IMR-90 (cell line): ENCODE measurements around the gene CEP55. TPM values are rescaled to one million over a fixed set of nuclear protein-coding genes. Genes with fewer than 3 reads are reported as not detected.

Experiments used
- ATAC-seq: fragments of 200-7000 bp; cut with Tn5 transposase; 2 replicates; pipeline ENCODE4 v1.9.1; 2020; ENCODE audit warnings: low read depth, mild to moderate bottlenecking, moderate library complexity
- BruUV-seq: library from RNA; stranded (reverse); fragments of 400-500 nt; replicated peaks from 2 replicates; lab custom pipeline; 2021; lab: Mats Ljungman, UMichigan
- CTCF ChIA-PET: fragments of 300-600 bp; formaldehyde crosslinking; extraction: SDS; loops from one replicate; lab custom pipeline; 2021; ENCODE audit warnings: antibody characterized with exemption; lab: Yijun Ruan, JAX
- POLR2A ChIA-PET: fragments of 300-600 bp; sonication (Branson Sonifier 250); formaldehyde crosslinking; loops from one replicate; lab custom pipeline; 2022; ENCODE audit warnings: antibody characterized with exemption; ENCODE audit not compliant: unreplicated experiment; lab: Charles Lee
- DNase-seq: peaks from one replicate; pipeline ENCODE4 v3.0.0; 2013
- H2AFZ ChIP-seq: replicated peaks from 2 replicates; pipeline ENCODE3; 2013; ENCODE audit warnings: low read length, mild to moderate bottlenecking; ENCODE audit not compliant: poor library complexity
- H2AK5ac ChIP-seq: 2 replicates; pipeline ENCODE4 v1.6.1; 2013; ENCODE audit warnings: low read depth, low read length, inconsistent platforms
- H2AK9ac ChIP-seq: replicated peaks from 2 replicates; pipeline ENCODE3; 2013; ENCODE audit warnings: mild to moderate bottlenecking, low read depth, low read length, moderate library complexity; ENCODE audit not compliant: poor library complexity
- H2BK120ac ChIP-seq: 2 replicates; pipeline ENCODE4 v1.6.1; 2013; ENCODE audit warnings: low read depth, low read length, inconsistent platforms
- H2BK15ac ChIP-seq: 3 replicates; pipeline ENCODE4 v1.6.1; 2013; ENCODE audit warnings: low read depth, low read length, inconsistent platforms
- H2BK20ac ChIP-seq: 2 replicates; pipeline ENCODE4 v1.6.1; 2013; ENCODE audit warnings: low read depth, mild to moderate bottlenecking, inconsistent platforms, low read length, moderate library complexity
- H2BK5ac ChIP-seq: 2 replicates; pipeline ENCODE4 v1.6.1; 2013; ENCODE audit warnings: mild to moderate bottlenecking, low read depth, low read length, inconsistent platforms; ENCODE audit not compliant: poor library complexity, severe bottlenecking
- H3K14ac ChIP-seq: replicated peaks from 2 replicates; pipeline ENCODE4 v1.6.1; 2013; ENCODE audit warnings: low read depth, low read length, inconsistent platforms
- H3K18ac ChIP-seq: 2 replicates; pipeline ENCODE4 v1.6.1; 2013; ENCODE audit warnings: low read depth, low read length, control low read depth
- H3K23ac ChIP-seq: 2 replicates; pipeline ENCODE4 v1.6.1; 2013; ENCODE audit warnings: low read depth, low read length, inconsistent platforms
- H3K27ac ChIP-seq: 2 replicates; pipeline ENCODE4 v1.5.1; 2013; ENCODE audit warnings: mild to moderate bottlenecking, control low read depth, low read length; ENCODE audit not compliant: insufficient read depth
- H3K27me3 ChIP-seq: 2 replicates; pipeline ENCODE4 v1.6.1; 2013; ENCODE audit warnings: low read length; ENCODE audit not compliant: control insufficient read depth, insufficient read depth
- H3K36me3 ChIP-seq: 2 replicates; pipeline ENCODE4 v1.6.1; 2013; ENCODE audit warnings: low read length, mixed read lengths; ENCODE audit not compliant: control insufficient read depth, insufficient read depth
- H3K4ac ChIP-seq: 2 replicates; pipeline ENCODE4 v1.6.1; 2013; ENCODE audit warnings: low read depth, low read length, inconsistent platforms
- H3K4me1 ChIP-seq: 2 replicates; pipeline ENCODE4 v1.6.1; 2013; ENCODE audit warnings: low read length, mixed read lengths; ENCODE audit not compliant: control insufficient read depth, insufficient read depth
- H3K4me2 ChIP-seq: 2 replicates; pipeline ENCODE4 v1.6.1; 2013; ENCODE audit warnings: low read depth, mild to moderate bottlenecking, control low read depth, low read length, moderate library complexity
- H3K4me3 ChIP-seq: 2 replicates; pipeline ENCODE4 v1.5.1; 2013; ENCODE audit warnings: low read depth, mild to moderate bottlenecking, control low read depth, low read length, moderate library complexity; ENCODE audit not compliant: insufficient read depth
- H3K56ac ChIP-seq: 2 replicates; pipeline ENCODE4 v1.6.1; 2013; ENCODE audit warnings: low read length, inconsistent platforms; ENCODE audit not compliant: insufficient read depth; ENCODE audit errors: extremely low read depth
- H3K79me1 ChIP-seq, 2 experiments: 2 replicates each; pipeline ENCODE4 v1.6.1; 2013; ENCODE audit warnings: low read length in 2 of 2, inconsistent platforms in 1 of 2, low read depth in 1 of 2
- H3K9ac ChIP-seq: 2 replicates; pipeline ENCODE4 v1.6.1; 2013; ENCODE audit warnings: low read depth, low read length, control low read depth
- H3K9me1 ChIP-seq: 2 replicates; pipeline ENCODE4 v1.6.1; 2013; ENCODE audit warnings: low read length, inconsistent platforms; ENCODE audit not compliant: insufficient read depth
- H3K9me3 ChIP-seq: 2 replicates; pipeline ENCODE4 v1.6.1; 2013; ENCODE audit warnings: low read length; ENCODE audit not compliant: control insufficient read depth, insufficient read depth
- H4K20me1 ChIP-seq: 2 replicates; pipeline ENCODE4 v1.6.1; 2013; ENCODE audit warnings: low read length, inconsistent platforms; ENCODE audit not compliant: insufficient read depth
- H4K5ac ChIP-seq: 2 replicates; pipeline ENCODE4 v1.6.1; 2013; ENCODE audit warnings: mild to moderate bottlenecking, low read depth, low read length, control low read depth
- H4K8ac ChIP-seq, 2 experiments: 2 replicates each; pipeline ENCODE4 v1.6.1; 2013; ENCODE audit warnings: low read depth in 2 of 2, low read length in 2 of 2, control low read depth in 1 of 2, inconsistent platforms in 1 of 2
- H4K91ac ChIP-seq: 2 replicates; pipeline ENCODE4 v1.6.1; 2013; ENCODE audit warnings: low read depth, low read length, inconsistent platforms; ENCODE audit not compliant: insufficient read depth
- CEBPB ChIP-seq: IDR thresholded peaks from 2 replicates; pipeline ENCODE4 v1.6.1; 2012; ENCODE audit warnings: low read depth, low read length, improper control_type of control experiment
- CHD1 ChIP-seq: IDR thresholded peaks from 2 replicates; pipeline ENCODE4 v1.6.1; 2012; ENCODE audit warnings: low read depth, low read length, improper control_type of control experiment
- ELK1 ChIP-seq: fragments of 150-350 bp; IDR thresholded peaks from 2 replicates; pipeline ENCODE4 v1.6.1; 2016; ENCODE audit warnings: low read depth, mild to moderate bottlenecking, low read length, moderate library complexity, borderline replicate concordance
- FOS ChIP-seq: fragments of 150-350 bp; IDR thresholded peaks from 2 replicates; pipeline ENCODE4 v1.6.1; 2016; ENCODE audit warnings: low read depth, low read length
- MAFK ChIP-seq: IDR thresholded peaks from 2 replicates; pipeline ENCODE4 v1.6.1; 2012; ENCODE audit warnings: low read depth, low read length, improper control_type of control experiment
- MAZ ChIP-seq: IDR thresholded peaks from 2 replicates; pipeline ENCODE4 v1.6.1; 2012; ENCODE audit warnings: low read depth, mild to moderate bottlenecking, low read length, improper control_type of control experiment, moderate library complexity, borderline replicate concordance
- MXI1 ChIP-seq: IDR thresholded peaks from 2 replicates; pipeline ENCODE4 v1.6.1; 2012; ENCODE audit warnings: low read depth, mild to moderate bottlenecking, low read length, moderate library complexity, borderline replicate concordance
- NFE2L2 ChIP-seq: fragments of 150-350 bp; IDR thresholded peaks from 2 replicates; pipeline ENCODE4 v1.6.1; 2016; ENCODE audit warnings: low read depth, mild to moderate bottlenecking, low read length
- RAD21 ChIP-seq: IDR thresholded peaks from 2 replicates; pipeline ENCODE4 v1.6.1; 2012; ENCODE audit warnings: low read length, improper control_type of control experiment
- RCOR1 ChIP-seq: IDR thresholded peaks from 2 replicates; pipeline ENCODE4 v1.6.1; 2012; ENCODE audit warnings: mild to moderate bottlenecking, low read length, improper control_type of control experiment; ENCODE audit not compliant: insufficient replicate concordance
- RFX5 ChIP-seq: IDR thresholded peaks from 2 replicates; pipeline ENCODE4 v1.8.0; 2012; ENCODE audit warnings: low read depth, mild to moderate bottlenecking, low read length, moderate library complexity
- SMC3 ChIP-seq: fragments of 150-350 bp; IDR thresholded peaks from 2 replicates; pipeline ENCODE4 v1.6.1; 2016; ENCODE audit warnings: low read depth, mild to moderate bottlenecking, antibody characterized with exemption, low read length, moderate library complexity
- USF2 ChIP-seq: fragments of 150-350 bp; IDR thresholded peaks from 2 replicates; pipeline ENCODE4 v1.6.1; 2017; ENCODE audit warnings: mild to moderate bottlenecking, antibody characterized with exemption, low read length, low read depth
- WGBS, 2 experiments: methylation state at CpG; one replicate each; pipeline versions ENCODE4 v1.1.5 to v1.1.7; 2013; ENCODE audit warnings: missing lambda C conversion rate in 2 of 2; ENCODE audit not compliant: insufficient read length in 1 of 2; ENCODE audit errors: extremely low coverage in 2 of 2; 5-methylcytosine and 5-hydroxymethylcytosine counted together
- dilution Hi-C: fragments of 300-500 bp; cut with HindIII; formaldehyde crosslinking; loops from one replicate; pipeline ENCODE4 v1.14.3; 2018; ENCODE audit warnings: low sequenced_read_pairs; ENCODE audit not compliant: unreplicated experiment
- in situ Hi-C: fragments of 300-500 bp; cut with MboI; formaldehyde crosslinking; loops from 3 replicates; pipeline ENCODE4 v1.14.3; 2019; ENCODE audit warnings: low sequenced_read_pairs, inconsistent platforms, mixed read lengths
- intact Hi-C: fragments of 100-400 bp; cut with micrococcal nuclease; formaldehyde crosslinking; loops from 2 replicates; pipeline ENCODE4 v1.10.0; 2022
- polyA plus RNA-seq, 3 experiments: library from polyadenylated mRNA; depleted of rRNA; stranded (reverse); fragments of >200 nt; gene quantifications; 2 replicates each; pipeline ENCODE4 v1.2.3, GENCODE V29; 2012; ENCODE audit warnings: low replicate concordance in 1 of 3
- total RNA-seq: library from RNA; depleted of rRNA; stranded (reverse); fragments of >200 nt; gene quantifications from 2 replicates; pipeline ENCODE4 v1.2.3, GENCODE V29; 2012

CEP55 gene
- total and polyA plus RNA-seq, 2 of the 4 experiments (the other 2 are of a cell fraction), result 15.7 to 23.5 TPM

- H2BK120ac ChIP-seq, result no peak overlapping the region
- no peaks in the 10 kb centered on the region for H3K9me1 ChIP-seq
- no peak overlapping the region for H4K91ac ChIP-seq
- WGBS, 2 experiments, result no CpG with 5 or more reads among the region's 3 CpGs
- H3K79me1 ChIP-seq, result no peaks in the 10 kb centered on the region
- dilution Hi-C loops, result no loop called here
- H4K5ac ChIP-seq, result no peak overlapping the region
- no peak overlapping the region for H2BK15ac ChIP-seq
- no peaks in the 10 kb centered on the region for H3K9me3 ChIP-seq
- no peaks in the 10 kb centered on the region for H3K36me3 ChIP-seq
- H4K20me1 ChIP-seq, result no peaks in the 10 kb centered on the region
- no peak overlapping the region for H3K18ac ChIP-seq
- no TSS peak for BruUV-seq
- peaks cover 72% of the 10 kb centered on the region for H3K27me3 ChIP-seq
- H3K27ac ChIP-seq, result no peak overlapping the region
- no peak overlapping the region for H2AFZ ChIP-seq
- no peak overlapping the region for H3K4ac ChIP-seq
- H2BK5ac ChIP-seq, result no peak overlapping the region
- in situ Hi-C loops, result no loop called here
- ATAC-seq, result no peak
- POLR2A ChIA-PET, result no interaction called here
- no peak overlapping the region for H3K4me3 ChIP-seq
- no peak overlapping the region for H2AK5ac ChIP-seq
- no peak overlapping the region for H3K56ac ChIP-seq
- CTCF ChIA-PET, result interaction anchor here (1.0 kb wide), 1 partner anchor 15 kb away, joined by 3 read pairs; no protein-coding TSS in a partner anchor
- H4K8ac ChIP-seq, result no peak overlapping the region
- no peak overlapping the region for H3K9ac ChIP-seq
- DNase-seq, result no peak
- no peak overlapping the region for H3K4me2 ChIP-seq
- H2BK20ac ChIP-seq, result no peak overlapping the region
- TF ChIP-seq NFE2L2 (no peak), MAFK (no peak), RAD21 (no peak), RFX5 (no peak), RCOR1 (no peak), CEBPB (no peak), SMC3 (no peak), CHD1 (no peak), USF2 (no peak), MXI1 (no peak), MAZ (no peak), FOS (no peak), ELK1 (no peak)
- H2AK9ac ChIP-seq, result no peak overlapping the region
- no peak overlapping the region for H3K23ac ChIP-seq
- H3K4me1 ChIP-seq, result no peaks in the 10 kb centered on the region
- H3K14ac ChIP-seq, result no peak overlapping the region
- intact Hi-C loops, result no loop called here
Observed at GRCh38 chr10:93570383-93570782, 74.0 kb downstream of the CEP55 start.
